HUES6 (cell line): ENCODE results near the gene PPARA.
"Not testable (repeated sequence)": the region's sequence is repeated elsewhere in the genome, so short reads cannot be mapped to it uniquely, and the experiment has no call there.

Source experiments
- H3K27ac ChIP-seq: 2 replicates; pipeline ENCODE4 v1.7.0; 2013; ENCODE audit warnings: low read depth, mild to moderate bottlenecking, low read length, inconsistent platforms
- H3K27me3 ChIP-seq: 2 replicates; pipeline ENCODE4 v1.6.1; 2013; ENCODE audit warnings: low read length; ENCODE audit not compliant: control insufficient read depth, insufficient read depth
- H3K36me3 ChIP-seq: 2 replicates; pipeline ENCODE4 v1.6.1; 2013; ENCODE audit warnings: low read length; ENCODE audit not compliant: control insufficient read depth, insufficient read depth
- H3K4me1 ChIP-seq: 2 replicates; pipeline ENCODE4 v1.6.1; 2013; ENCODE audit warnings: low read length; ENCODE audit not compliant: control insufficient read depth, insufficient read depth
- H3K4me3 ChIP-seq: 2 replicates; pipeline ENCODE4 v1.5.1; 2013; ENCODE audit warnings: low read depth, low read length
- H3K9ac ChIP-seq: one replicate; pipeline ENCODE4 v1.6.1; 2013; ENCODE audit warnings: mild to moderate bottlenecking, low read length
- H3K9me3 ChIP-seq: 2 replicates; pipeline ENCODE4 v1.6.1; 2013; ENCODE audit warnings: low read depth, low read length; ENCODE audit not compliant: control insufficient read depth, insufficient read depth

The PPARA gene

GRCh38 chr22:46132193-46132829, 18.0 kb upstream of the PPARA start:
- H3K4me3 ChIP-seq, H3K36me3 ChIP-seq, H3K27me3 ChIP-seq, H3K9ac ChIP-seq, H3K4me1 ChIP-seq, H3K27ac ChIP-seq, H3K9me3 ChIP-seq: not testable (repeated sequence)

GRCh38 chr22:46132830-46133587, 17.3 kb upstream of the PPARA start:
- H3K9ac ChIP-seq: no peak overlapping the region
- no peak overlapping the region for H3K4me3 ChIP-seq
- no peak overlapping the region for H3K27ac ChIP-seq
- H3K4me1 ChIP-seq: no peaks in the 10 kb centered on the region
- no peaks in the 10 kb centered on the region for H3K27me3 ChIP-seq
- no peaks in the 10 kb centered on the region for H3K9me3 ChIP-seq
- H3K36me3 ChIP-seq: no peaks in the 10 kb centered on the region

GRCh38 chr22:46133588-46133855, 16.8 kb upstream of the PPARA start:
- Histone ChIP-seq H3K4me3 (no peak overlapping the region), H3K9me3 (no peaks in the 10 kb centered on the region), H3K27me3 (no peaks in the 10 kb centered on the region), H3K36me3 (no peaks in the 10 kb centered on the region), H3K27ac (no peak overlapping the region), H3K4me1 (no peaks in the 10 kb centered on the region), H3K9ac (no peak overlapping the region)

- H3K27ac ChIP-seq: no peak overlapping the region
- H3K4me1 ChIP-seq: no peaks in the 10 kb centered on the region
- no peak overlapping the region for H3K4me3 ChIP-seq
- H3K27me3 ChIP-seq: no peaks in the 10 kb centered on the region
- H3K36me3 ChIP-seq: no peaks in the 10 kb centered on the region
- H3K9me3 ChIP-seq: no peaks in the 10 kb centered on the region
- no peak overlapping the region for H3K9ac ChIP-seq
These were observed 16.1 kb upstream of the PPARA start for GRCh38 chr22:46134111-46134705.

- Histone ChIP-seq H3K27ac (no peak overlapping the region), H3K36me3 (no peaks in the 10 kb centered on the region), H3K9ac (no peak overlapping the region), H3K27me3 (no peaks in the 10 kb centered on the region), H3K9me3 (no peaks in the 10 kb centered on the region), H3K4me1 (0 out of 2 replicates have a peak, but pooled peaks cover 3% of the 10 kb centered on the region), H3K4me3 (no peak overlapping the region)
These were observed 14.5 kb upstream of the PPARA start for GRCh38 chr22:46135611-46136485.

GRCh38 chr22:46136486-46137217, 13.7 kb upstream of the PPARA start:
- Histone ChIP-seq H3K9me3 (no peaks in the 10 kb centered on the region), H3K4me1 (0 out of 2 replicates have a peak, but pooled peaks cover 3% of the 10 kb centered on the region), H3K27ac (no peak overlapping the region), H3K4me3 (no peak overlapping the region), H3K36me3 (no peaks in the 10 kb centered on the region), H3K27me3 (no peaks in the 10 kb centered on the region), H3K9ac (no peak overlapping the region)

- 0 out of 2 replicates have a peak, but pooled peaks cover 3% of the 10 kb centered on the region for H3K4me1 ChIP-seq
- no peak overlapping the region for H3K4me3 ChIP-seq
- no peak overlapping the region for H3K9ac ChIP-seq
- no peaks in the 10 kb centered on the region for H3K27me3 ChIP-seq
- no peaks in the 10 kb centered on the region for H3K36me3 ChIP-seq
- no peak overlapping the region for H3K27ac ChIP-seq
- H3K9me3 ChIP-seq: no peaks in the 10 kb centered on the region
These were observed 13.0 kb upstream of the PPARA start for GRCh38 chr22:46137218-46137766.

- H3K9me3 ChIP-seq: no peaks in the 10 kb centered on the region
- no peaks in the 10 kb centered on the region for H3K27me3 ChIP-seq
- no peak overlapping the region for H3K27ac ChIP-seq
- no peaks in the 10 kb centered on the region for H3K36me3 ChIP-seq
- H3K4me3 ChIP-seq: no peak overlapping the region
- H3K9ac ChIP-seq: no peak overlapping the region
- 0 out of 2 replicates have a peak, but pooled peaks cover 3% of the 10 kb centered on the region for H3K4me1 ChIP-seq
These were observed 12.1 kb upstream of the PPARA start for GRCh38 chr22:46138058-46138797.

- not testable (repeated sequence) for H3K27ac ChIP-seq, H3K36me3 ChIP-seq, H3K4me1 ChIP-seq, H3K9ac ChIP-seq, H3K27me3 ChIP-seq, H3K4me3 ChIP-seq, H3K9me3 ChIP-seq
These were observed 10.9 kb upstream of the PPARA start for GRCh38 chr22:46139417-46139816.

- Histone ChIP-seq H3K36me3 (no peaks in the 10 kb centered on the region), H3K9ac (no peak overlapping the region), H3K9me3 (no peaks in the 10 kb centered on the region), H3K4me1 (0 out of 2 replicates have a peak, but pooled peaks cover 3% of the 10 kb centered on the region), H3K27ac (no peak overlapping the region), H3K4me3 (no peak overlapping the region), H3K27me3 (no peaks in the 10 kb centered on the region)
These were observed 10.4 kb upstream of the PPARA start for GRCh38 chr22:46139895-46140350.
